Activated CD4-positive, alpha-beta T cell treated with anti-CD3 and anti-CD28 coated beads for 24 hours (primary cell): ENCODE data around the gene VPS18.
"Not testable (repeated sequence)": the region's sequence is repeated elsewhere in the genome, so short reads cannot be mapped to it uniquely, and the experiment has no call there.

ENCODE experiments used
- DNase-seq, 2 donors: peaks; one replicate each; pipeline ENCODE4 v3.0.0-alpha.2; 2020; ENCODE audit warnings: low read depth in 2 of 2

Gene VPS18, protein sequence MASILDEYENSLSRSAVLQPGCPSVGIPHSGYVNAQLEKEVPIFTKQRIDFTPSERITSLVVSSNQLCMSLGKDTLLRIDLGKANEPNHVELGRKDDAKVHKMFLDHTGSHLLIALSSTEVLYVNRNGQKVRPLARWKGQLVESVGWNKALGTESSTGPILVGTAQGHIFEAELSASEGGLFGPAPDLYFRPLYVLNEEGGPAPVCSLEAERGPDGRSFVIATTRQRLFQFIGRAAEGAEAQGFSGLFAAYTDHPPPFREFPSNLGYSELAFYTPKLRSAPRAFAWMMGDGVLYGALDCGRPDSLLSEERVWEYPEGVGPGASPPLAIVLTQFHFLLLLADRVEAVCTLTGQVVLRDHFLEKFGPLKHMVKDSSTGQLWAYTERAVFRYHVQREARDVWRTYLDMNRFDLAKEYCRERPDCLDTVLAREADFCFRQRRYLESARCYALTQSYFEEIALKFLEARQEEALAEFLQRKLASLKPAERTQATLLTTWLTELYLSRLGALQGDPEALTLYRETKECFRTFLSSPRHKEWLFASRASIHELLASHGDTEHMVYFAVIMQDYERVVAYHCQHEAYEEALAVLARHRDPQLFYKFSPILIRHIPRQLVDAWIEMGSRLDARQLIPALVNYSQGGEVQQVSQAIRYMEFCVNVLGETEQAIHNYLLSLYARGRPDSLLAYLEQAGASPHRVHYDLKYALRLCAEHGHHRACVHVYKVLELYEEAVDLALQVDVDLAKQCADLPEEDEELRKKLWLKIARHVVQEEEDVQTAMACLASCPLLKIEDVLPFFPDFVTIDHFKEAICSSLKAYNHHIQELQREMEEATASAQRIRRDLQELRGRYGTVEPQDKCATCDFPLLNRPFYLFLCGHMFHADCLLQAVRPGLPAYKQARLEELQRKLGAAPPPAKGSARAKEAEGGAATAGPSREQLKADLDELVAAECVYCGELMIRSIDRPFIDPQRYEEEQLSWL

DNA sequence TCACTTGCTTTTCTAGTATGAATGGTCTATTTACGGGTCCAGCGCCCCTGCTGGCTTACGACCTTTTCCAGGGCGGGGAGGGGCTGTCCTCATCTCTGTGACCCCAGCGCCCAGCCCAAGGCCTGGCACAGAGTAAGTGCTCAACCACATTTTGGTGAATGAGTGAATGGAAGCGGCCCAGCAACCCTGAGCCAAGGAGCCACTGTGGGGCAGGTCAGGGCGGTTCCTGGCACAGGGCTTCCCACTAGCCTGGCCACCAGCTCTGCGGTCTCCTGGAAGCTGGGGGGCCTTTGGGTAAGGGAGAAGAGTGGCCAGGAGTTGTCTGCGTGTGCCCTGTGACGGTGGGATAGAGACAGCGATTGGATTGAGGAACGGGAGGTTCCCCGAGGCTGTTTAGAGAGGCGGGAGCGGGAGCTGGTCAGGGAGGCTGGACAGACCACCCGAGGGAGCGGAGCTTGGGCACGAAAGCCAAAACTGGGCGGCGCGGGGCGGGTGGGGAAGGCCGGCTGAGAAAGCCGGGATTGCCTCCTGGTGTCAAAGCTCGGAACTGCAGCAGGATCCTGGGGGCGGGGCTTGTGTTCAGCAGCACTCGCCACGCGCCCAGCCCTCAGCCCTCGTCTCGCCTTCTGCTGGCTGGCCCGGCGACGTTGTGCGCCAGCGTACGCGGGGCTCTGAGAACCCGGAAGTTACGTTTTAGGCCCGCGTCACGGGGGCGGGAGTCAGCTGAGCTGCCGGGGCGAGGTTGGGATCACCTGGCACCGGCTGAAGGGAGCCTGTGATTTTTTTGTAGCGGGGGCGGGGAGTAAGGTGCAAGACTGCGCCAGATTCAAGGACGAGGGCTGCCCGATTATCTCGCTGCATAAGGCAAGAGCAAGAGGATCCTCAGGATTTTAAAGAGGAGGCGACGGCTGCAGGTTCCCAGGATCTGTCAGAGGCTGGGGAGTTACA is at the start of gene VPS18:
VPS18 (plus strand) TSS at position 718 of the 948 bp plus-strand sequence. CDS start 319 bp downstream, outside the sequence.
- peak; percentile 99 to 100 for DNase-seq

DNA sequence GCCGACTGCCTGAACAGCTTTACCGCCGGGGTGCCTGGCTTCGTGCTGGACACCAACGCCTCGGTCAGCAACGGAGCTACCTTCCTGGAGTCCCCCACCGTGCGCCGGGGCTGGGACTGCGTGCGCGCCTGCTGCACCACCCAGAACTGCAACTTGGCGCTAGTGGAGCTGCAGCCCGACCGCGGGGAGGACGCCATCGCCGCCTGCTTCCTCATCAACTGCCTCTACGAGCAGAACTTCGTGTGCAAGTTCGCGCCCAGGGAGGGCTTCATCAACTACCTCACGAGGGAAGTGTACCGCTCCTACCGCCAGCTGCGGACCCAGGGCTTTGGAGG is 49.6 kb upstream of the VPS18 start:
- peak in 1 of 2 donors; percentile 17 for DNase-seq

DNA sequence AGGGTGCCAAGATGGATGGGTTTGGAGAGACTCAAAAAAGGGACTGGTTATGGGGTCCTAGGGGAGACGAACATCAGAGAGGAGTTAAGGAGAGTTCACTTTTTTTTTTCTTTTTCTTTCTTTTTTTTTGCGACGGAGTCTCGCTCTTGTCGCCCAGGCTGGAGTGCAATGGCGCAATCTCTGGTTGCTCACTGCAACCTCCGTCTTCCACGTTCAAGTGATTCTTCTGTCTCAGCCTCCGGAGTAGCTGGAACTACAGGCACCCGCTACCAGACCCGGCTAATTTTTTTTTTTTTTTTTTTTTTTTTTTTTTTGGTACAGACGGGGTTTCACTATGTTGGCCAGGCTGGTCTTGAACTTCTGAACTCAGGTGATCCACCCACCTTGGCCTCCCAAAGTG is 49.2 kb upstream of the VPS18 start:
- DNase-seq: no peak

DNA sequence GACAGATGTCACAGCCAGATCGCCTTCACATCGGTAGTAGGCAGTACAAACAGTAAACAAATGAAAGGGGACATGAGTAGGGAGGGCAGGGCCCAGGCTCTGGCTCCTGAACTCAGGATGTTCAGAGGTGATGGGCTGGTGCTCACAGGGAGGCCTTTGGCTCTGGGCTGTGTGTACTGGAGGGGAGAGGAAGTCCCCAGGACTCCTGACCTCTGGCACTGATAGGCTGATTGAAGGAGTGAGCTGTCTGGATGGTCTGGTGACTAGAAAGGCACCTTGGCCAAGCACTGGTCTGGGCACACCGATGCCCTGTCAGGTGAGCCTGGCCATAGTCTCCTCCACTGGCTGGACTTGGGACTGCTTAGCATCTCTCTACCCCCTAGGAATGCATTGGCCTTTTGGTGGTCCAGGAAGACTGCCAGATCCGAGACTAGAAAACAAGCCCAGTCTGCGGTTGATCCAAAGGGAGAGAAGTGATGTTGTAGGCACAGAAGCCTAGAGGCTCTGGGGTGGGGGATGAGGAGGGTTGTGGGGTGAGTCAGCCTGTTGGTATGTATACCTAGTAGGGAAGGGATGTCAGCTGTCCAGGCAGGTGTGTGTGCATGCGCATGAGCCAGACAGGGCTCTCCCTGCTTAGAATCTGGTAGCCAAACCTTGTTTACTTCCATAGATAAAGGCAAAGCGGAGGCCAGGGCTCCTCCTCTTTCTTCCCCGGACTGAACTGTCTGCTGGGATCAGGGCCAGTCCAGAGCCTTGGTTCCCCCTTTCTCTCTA is 48.6 kb upstream of the VPS18 start:
- DNase-seq: no peak

DNA sequence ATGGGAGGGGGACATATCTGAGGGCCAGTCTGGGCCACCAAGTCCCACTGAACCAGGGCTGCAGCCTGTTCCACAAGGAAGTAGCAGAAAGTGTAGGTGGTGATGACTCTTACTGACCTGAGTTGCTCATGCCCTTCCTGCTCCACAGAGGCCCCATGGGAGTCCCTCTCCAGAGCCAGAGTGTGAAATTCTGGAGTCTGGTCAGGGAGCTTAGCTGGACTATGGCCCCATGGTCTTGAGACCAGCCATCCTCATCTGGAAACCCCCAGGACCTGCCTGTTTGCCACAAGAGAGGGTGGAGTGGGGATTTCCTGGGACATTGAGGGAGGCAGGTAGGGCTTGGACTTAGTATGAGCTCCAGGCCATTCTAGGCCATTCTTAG is 47.4 kb upstream of the VPS18 start:
- no peak for DNase-seq

DNA sequence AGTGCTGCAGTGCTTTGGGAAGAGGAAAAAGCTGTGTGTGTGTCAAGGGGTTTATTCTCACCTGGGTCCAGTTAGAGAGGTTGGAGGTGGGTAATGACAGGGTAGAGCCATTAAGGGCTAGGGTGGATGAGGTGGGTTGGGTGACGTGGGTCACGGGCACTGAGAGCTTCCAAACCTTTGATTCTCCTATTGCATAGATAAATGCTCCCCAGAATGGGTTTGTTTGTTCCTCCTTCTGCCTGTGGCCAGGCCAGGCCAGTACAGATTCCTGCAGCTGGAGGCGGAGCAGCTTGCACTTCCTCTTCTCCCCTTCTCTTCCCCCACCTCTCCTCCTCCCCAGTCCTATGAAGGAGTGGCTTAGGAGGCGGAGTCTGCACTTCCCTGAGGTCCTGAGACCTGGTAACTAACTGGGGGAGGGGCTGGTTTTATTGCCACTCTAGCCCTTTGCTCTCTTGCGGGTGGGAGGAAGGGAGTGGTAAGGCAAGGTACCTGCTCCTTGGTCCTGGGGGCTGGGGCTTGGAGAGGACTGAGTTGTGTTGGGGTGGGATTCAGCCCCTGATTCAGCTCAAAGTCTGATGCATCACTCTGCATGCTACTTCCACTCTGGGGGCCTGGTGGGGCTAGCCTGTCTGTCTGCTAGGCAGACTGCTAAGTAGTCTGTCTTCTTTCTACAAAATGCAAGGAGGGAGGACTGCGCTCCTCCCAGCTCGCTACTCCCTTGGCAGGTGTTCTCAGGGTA is 46.9 kb upstream of the VPS18 start:
- no peak for DNase-seq

DNA sequence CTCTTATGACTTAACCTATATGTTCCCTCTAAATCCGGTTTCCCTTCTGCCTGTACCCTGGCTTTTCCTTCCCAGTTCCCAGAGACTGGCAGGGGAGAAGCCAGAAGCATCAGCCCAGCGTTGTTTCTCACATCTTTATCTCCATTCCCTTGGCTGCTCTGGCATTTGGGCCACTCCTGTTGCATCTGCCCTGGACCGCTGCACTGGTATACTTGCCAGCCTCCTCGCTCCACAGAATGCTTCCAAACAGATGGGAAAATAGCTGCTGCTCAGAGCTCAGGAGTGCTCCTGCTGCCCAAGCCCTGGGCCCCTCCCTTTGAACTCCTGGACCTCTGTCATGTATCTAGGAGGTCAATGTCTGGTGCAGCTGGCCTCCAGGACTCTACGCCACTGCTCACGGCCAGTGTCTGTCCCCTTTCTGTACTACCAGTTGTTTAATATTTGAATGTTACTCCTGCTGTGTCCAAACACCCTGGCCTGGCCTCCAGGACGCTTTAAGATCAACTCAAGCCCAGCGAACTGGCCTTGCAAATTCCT is 43.6 kb upstream of the VPS18 start:
- DNase-seq: no peak

DNA sequence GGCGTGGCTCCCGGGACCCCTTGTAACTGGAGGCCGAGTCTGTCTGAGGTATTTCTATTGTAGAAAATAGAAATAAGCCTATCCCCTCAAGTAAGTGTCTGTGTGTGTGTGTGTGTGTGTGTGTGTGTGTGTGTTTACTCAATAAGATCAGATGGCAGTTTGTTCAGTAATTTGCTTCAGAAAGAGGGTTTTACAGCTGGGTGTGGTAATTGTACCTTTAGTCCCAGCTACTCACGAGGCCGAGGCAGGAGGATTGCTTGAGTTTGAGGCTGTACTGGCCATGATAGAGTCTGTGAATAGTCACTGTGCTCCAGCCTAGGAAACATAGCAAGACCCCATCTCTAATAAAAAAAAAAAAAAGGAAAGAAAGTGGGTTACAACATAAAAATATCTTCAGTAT is 41.7 kb upstream of the VPS18 start:
- no peak for DNase-seq

DNA sequence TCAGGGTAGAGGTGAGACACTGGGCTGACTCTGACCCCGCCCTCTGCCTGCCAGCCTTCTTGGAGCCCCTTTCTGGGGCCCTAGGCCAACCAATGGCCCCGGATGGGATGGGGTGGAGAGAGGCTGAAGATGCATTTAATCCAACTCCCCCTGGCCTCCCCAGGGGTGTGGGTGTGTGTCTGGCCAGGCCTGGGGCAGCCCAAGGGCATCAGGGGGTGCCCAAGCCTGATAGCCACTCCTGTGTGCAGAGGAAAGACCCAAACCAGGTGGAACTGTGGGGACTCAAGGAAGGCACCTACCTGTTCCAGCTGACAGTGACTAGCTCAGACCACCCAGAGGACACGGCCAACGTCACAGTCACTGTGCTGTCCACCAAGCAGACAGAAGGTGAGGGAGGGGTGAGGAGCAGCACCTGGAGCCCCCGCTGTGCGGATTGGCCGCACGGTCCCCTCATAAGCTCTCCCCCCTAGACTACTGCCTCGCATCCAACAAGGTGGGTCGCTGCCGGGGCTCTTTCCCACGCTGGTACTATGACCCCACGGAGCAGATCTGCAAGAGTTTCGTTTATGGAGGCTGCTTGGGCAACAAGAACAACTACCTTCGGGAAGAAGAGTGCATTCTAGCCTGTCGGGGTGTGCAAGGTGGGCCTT is 40.9 kb upstream of the VPS18 start:
- DNase-seq: no peak

DNA sequence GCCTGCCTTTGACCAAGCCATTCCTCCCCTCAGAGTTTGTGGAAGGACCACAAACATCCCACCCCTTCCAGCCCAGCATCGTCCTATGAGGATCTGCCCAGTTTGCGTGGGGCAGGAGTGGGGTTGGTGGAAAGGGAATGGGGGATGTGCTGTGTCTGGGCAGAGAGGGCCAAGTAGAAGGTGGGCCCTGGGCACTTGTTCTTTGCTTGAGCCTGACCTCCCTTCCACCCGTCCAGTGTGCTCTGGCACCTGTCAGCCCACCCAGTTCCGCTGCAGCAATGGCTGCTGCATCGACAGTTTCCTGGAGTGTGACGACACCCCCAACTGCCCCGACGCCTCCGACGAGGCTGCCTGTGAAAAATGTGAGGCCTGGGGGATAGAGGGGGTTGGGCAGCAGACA is 40.1 kb upstream of the VPS18 start:
- DNase-seq: no peak

DNA sequence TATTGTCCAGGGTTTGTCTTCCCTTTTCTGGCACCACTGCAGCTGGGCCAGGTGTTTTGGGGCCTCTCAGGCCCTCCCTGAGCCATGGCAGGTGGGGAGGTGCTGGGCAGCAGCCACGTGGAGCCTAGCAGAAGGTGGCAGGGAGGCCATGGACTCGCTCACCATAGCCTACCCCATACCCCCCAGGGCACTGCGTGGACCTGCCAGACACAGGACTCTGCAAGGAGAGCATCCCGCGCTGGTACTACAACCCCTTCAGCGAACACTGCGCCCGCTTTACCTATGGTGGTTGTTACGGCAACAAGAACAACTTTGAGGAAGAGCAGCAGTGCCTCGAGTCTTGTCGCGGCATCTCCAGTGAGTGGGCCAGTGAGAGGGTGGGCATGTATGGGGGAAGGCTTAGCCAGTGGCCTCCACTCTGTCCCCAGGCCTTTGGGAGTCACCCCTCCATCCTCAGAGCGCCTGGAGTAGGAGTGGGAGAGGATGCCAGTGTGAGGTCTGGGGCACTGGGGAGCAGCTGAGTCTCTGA is 38.5 kb upstream of the VPS18 start:
- no peak for DNase-seq

DNA sequence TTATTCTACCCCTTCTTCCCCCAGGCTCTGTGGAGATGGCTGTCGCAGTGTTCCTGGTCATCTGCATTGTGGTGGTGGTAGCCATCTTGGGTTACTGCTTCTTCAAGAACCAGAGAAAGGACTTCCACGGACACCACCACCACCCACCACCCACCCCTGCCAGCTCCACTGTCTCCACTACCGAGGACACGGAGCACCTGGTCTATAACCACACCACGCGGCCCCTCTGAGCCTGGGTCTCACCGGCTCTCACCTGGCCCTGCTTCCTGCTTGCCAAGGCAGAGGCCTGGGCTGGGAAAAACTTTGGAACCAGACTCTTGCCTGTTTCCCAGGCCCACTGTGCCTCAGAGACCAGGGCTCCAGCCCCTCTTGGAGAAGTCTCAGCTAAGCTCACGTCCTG is 37.5 kb upstream of the VPS18 start:
- no peak for DNase-seq

DNA sequence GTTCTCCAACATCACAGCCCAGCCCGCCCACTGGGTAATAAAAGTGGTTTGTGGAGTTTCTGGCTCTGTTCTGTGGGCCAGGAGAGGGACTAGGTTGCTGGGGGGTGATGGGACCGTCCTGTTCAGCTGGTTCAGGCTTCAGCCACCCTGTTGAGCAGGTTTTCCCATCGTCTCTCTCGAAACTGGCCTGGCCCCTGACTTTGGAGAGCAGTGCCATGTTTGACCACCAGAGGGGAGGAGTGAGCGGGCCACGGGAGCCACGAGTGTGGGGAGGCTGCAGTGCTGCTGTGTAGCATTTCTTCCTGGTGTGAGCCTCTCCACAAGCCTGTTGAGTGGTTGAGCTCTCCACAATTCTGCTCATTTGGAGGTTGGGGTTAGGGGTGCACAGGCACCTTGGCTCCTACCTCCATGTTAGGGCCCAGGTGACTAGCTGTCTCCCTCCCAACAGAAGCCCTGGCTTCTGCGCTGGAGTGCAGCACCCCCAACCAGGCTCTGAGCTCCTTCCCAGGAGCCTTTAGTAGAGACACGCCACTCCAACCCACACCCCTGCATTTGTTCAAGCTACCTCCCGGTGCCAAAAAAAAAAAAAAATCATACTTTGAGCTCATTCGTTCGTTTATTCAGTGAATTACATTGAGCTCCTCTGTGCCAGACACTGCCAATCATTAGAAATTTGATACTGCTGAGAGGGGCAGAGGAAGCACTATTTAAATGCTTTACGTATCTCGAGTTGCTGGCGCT is 36.5 kb upstream of the VPS18 start:
- DNase-seq: peak; percentile 72 to 79

DNA sequence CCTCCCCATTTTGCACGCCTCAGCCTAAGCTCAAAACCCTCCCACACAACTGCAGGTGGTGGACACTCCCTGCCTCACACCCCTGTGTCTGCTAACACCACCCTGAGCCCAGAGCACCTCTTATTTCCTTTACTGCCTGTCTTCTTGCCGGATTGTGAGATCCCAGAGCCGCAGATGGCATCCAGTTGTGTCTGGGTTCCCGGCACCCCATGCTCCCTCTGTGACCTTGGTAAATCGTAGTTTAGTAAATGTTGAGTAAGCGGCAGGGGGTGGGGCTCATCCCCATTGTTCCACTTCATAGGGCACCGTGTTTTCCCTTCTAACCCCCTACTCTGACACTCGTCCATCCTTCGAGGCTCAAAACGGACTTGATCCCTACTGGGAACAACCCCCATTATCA is 35.5 kb upstream of the VPS18 start:
- DNase-seq: no peak

DNA sequence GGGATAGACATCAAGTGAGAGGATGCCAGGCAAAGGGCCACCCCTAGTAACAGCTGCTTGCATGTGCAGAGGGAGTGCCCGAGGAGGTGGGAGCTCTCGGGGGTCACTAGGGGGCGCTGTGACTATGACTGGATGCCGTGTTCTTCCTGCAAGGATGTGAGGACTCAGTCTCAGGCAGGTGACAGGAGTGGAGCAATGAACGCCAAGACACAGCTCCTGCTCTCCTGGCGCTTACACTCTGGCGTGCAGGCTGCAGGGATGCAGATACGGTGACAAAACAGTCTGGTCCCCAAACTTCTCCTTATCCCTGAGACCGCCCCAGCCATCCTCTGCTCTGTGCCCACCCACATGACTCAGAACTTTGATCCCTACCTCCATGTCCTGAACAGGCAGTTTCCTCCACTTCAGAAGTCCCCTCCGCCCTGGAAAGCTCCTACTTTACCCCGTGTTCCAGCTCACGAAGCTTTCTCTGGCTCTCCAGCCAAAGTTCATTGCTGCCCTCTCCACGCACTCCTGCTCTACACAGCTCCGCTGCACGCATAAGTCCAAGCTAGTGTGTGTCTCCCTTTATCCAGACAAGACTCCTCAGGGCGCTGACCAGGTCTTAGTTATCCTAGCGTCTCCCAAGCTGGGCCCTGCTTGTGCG is 34.9 kb upstream of the VPS18 start:
- peak; percentile 84 to 86 for DNase-seq

DNA sequence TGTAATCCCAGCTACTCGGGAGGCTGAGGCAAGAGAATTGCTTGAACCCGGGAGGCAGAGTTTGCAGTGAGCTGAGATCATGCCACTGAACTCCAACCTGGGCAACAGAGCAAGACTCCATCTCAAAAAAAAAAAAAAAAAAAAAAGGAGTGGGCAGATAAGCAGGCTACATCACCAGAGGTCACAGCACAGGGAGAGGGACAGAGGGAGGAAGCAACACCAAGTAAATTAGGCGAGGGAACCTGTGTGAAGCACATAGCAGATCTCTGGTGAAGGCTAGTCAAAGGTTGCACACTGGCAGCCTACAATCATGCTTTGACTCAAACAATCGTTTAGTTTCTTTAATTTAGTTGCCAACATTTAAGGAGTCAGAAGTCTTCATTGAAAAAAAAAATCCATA is 33.1 kb upstream of the VPS18 start:
- not testable (repeated sequence) for DNase-seq

DNA sequence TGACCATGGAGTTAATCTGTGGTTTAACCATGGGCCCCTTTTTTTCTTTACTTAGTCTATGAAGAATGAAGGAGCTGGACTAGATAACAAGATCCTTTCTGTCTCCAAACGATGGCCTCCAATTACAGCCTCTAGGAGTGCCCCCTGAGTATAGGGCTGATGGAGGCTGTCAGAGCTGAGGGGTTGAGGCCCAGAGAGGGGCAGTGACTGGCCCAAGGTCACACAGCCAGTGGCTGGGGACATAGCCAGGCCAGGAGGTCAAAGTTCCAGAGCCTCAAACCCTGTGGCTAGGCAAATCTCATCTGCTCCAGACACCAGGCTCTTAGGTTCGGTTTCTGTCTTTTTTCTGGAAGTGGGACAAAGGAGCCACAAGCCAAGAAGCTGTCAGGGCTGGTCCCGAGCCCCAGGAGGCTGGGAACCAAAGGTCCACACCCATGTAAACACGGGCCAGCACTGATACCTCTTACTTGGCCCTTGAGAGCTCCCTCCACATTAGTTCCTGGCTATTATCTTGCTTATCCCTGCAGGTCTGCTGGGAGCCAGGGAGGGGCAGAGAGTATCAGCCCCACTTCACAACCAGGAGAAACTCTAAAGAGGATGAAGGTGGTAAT is 30.5 kb upstream of the VPS18 start:
- no peak for DNase-seq

DNA sequence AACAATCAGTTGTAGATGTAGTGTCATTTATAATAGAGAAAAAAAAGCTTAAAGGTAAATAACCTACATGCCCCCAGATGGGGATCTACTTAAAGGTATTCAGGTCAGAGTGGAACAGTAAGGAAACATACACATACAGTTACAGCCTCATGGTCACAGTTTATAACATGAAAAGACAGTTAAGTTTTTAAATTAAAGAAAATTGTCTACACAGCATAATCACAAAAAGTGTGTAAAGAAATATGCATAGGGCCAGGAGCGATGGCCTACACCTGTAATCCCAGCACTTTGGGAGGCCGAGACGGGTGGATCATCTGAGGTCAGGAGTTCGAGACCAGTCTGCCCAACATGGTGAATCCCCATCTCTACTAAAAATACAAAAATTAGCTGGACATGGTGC is 27.1 kb upstream of the VPS18 start:
- DNase-seq: no peak
